Hypothalamus (tissue), 51 donors: Measurements from ENCODE around the gene ANKRD9.

Experiments used
- DNase-seq, 51 donors: peaks; one replicate each; lab custom pipeline; 2025; lab: John Stamatoyannopoulos, UW

The ANKRD9 gene

DNA sequence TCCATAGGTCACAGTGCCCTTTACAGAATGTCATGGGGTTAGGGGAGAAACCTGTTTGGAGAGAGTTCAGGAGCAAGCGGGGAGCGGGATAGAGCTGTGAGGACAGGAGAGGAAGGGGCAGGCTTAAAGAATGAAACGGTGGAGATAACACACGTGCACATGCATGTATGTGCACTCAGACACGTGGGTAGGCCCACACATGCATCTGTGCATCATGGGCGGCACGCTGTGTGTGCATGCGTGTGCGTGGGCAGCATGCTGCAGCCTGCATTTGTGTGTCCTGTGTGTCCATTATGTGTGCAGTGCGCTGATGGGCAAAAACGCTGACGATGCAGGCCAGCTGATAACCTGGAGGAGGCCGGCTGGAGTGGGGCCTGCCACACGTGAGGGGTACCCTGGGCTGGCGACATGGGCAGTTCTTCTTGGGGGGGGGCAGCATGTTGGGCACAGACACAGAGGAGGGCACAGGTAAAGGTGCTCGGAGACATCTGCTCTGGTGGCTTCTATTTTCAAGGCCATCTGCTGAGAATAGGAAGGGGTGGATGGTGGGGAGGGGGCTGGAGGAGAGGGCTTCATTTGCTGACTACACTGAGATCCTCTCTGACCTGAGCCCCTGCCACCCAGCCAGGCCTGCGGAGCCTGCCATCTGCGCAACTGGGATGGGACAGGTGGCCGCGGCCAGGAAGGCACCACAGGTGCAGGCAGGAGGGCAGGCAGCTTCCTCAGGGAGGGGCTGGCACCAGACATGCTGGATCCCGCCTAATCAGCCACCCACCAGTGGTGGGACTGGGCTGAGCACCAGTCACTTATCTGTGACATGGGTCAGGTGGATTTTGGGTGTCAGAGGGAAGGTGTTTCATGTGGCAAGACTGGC, 4.6 kb upstream of the ANKRD9 start:
- no peak for DNase-seq

GRCh38 chr14:102512793-102513300, 3.3 kb upstream of the ANKRD9 start:
- no peak for DNase-seq

- DNase-seq, result no peak
Observed at GRCh38 chr14:102511538-102511937, 2.0 kb upstream of the ANKRD9 start.

DNA sequence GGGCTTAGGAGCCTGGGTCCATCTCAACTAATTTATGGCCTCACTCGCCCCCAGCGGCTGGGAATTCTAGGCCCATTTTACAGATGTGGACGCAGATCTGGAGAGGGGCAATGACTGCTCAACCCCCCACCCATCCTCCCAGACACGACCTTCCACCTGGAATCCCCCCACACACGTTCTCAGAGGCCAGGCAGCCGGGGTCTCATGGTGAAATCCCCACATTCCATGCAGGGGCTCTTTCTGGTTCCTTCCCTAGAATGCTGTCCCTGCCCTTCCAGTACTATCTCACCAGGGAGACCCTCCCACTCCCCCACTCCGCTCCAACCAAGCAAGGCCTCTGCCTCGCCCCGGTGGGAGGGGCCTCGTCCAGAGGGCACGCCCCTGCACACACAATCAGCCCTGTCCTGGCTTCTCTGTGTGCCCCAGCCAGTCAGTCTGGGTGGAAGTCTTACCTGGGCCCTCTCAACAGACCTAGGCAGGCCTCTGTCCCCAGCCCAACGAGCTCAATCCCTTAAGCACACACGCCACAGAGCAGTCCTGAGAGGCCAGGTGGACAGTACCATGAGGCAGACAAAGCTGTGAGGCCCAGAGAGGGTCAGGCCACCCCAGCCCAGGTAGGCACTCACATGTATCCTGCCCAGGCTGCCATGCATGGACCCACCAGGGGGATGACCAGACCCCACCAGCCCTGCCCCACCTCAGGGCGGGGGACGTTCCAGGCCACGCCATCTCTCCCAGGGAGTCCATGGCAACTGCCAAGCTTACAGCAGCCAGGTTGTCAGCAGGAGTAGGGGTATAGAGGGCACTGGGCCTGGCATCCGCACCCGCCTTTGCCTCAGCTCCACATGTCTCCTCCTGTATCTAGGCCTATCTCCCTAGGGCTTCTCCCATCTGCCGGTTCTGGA, 1.3 kb upstream of the ANKRD9 start:
- DNase-seq, result no peak

DNA sequence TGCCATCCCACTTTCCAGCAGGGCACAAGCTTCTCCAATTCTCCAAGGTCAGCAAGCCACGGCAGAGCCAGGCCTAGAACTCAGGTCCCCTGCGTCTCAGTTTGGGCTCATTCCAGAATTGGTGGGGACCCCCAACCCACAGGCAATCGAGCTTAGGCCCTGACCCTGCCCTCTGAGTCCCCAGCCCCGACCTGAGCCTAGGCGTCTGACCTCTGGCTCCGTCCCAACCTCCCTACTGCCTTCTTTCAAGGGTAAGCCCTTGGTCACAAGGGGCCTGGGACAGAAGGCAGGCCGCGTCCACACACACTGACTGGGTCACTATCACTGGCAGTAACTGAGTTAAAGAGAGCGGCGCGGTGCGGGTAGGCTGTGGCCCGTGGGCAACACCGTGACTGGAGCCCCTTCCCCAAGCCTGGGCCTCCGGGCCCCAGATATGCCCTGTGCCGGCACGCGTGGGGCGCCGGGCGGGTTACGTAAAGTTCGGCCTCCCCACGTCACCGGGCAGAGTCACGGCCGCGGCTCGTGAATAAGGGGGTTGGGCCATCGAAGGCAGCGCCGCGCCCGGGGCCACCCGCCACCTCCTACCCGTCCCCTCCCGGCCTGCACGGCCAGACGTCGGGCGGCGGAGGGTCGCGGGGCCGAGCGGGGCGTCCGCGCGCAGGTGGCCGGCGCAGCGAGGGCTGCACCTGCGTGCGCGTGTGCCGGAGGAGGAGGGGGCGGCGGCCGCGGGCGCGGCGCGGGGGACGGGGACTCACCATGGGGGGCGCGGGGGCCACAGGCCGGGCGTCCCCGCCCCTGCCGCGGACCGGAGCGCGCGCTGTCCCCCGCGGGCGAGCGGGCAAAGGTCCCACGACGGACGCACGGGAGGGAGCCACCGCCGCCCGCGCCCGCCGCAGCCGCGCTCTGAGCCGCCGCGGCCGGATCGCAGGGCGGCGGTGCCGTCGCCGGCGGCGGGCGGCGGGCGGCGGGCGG, 516 bp downstream of the ANKRD9 start:
- DNase-seq, result peak in 22 of 51 donors; percentile 23 to 63 (median 45)

- no peak for DNase-seq
Observed at GRCh38 chr14:102508410-102508773, 1.2 kb downstream of the ANKRD9 start.

GRCh38 chr14:102507857-102508312, 1.7 kb downstream of the ANKRD9 start:
- no peak for DNase-seq

DNA sequence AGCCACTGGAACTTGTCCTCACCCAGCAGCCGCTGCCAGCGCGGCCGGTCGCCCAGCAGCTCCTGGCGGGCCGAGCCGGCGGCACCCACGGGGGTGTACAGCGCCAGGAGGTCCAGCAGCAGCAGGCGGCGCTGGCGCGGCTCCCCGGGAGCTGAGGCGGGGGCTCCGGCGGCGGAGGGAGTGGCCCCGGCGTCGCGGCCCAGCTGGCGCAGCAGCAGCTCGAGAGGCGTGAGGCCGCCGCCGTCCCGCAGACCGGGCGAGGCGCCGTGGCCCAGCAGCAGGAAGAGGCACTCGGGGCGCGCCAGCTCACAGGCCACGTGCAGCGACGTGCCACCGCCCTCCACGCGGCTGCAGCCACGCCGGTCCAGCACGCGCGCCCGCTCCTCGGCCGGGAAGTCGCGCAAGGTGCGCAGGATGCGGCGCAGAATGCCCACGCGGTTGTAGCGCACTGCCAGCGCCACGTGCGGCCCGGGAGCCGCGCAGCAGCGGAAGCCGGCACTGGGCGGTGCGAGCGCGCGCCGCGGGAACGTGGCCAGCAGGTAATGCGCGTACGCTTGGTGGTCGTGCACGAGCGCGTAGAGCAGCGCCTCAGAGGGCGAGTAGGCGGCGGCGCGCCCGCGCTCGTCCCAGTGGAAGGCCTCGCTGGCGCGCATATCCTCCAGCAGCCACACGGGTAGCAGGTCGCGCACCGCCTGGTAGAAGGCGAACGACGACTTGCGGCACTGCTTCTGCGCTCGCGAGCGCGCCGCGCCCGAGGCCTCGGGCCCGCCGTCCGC, 2.3 kb downstream of the ANKRD9 start:
- no peak for DNase-seq

- DNase-seq, result no peak
Observed at GRCh38 chr14:102506626-102506925, 3.0 kb downstream of the ANKRD9 start.

GRCh38 chr14:102505775-102506625, 3.6 kb downstream of the ANKRD9 start:
- no peak for DNase-seq

DNA sequence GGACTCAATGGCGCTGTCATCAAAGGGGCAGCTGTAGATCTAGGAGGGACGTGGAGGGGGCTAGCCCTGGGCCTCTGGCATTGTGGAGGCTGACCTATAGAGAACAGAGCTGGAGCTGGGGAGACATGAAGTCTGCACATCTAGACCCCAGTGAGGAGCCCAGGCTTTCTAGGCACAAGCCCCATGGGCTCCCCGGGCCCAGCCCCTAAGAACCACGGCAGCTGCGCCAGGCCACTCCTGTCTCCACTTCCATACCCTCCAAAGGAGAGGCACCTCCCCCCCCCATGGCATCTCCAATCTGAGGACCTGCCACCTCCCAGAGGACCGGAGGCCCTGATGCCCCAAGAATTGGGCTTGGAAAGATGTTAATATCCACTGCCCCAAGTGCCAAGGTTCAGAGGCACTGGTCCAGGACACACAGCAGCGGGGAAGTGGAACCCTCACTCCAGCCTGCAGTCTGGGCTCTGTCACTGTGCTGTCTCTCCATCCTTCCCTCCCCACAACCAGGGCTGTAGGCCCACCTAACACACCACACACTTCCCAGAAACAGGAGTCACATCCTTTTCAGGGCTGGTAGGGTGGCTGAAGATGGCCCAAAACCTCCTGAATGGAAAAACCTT, 4.5 kb downstream of the ANKRD9 start:
- DNase-seq, result no peak

GRCh38 chr14:102504328-102504999, 5.1 kb downstream of the ANKRD9 start:
- DNase-seq, result no peak

DNA sequence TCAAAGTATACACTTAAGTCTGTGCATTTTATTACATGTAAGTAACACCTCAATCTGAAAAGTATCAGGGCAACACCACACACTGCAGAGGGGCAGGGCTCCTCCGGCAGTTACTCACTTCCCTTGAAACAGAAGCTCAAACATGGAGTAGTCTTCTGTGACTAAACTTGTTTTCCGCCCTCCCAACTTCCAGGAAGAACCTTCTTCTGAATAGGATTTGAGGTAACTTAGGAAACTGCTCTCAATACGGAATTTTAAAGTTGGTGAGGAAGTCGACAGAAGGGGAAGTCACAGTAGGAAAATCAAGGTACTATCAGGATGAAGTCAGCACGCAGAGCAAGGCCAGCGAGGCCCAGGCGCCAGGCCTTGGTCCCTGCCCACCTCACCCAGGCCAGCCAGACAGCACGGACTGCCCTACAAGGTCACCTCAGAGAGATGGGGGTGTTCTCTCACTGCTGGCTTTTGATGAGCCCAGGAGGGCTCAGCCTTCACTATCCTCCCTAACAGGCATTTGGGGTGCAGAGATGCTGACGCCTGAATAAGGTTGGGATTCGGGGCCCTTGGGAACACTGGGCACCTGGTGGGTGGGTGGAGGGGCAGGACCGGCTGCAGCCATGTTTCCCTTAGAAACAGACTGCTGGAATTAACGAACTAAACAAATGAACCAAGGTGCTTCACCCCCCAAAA, 5.8 kb downstream of the ANKRD9 start:
- DNase-seq, result no peak

DNA sequence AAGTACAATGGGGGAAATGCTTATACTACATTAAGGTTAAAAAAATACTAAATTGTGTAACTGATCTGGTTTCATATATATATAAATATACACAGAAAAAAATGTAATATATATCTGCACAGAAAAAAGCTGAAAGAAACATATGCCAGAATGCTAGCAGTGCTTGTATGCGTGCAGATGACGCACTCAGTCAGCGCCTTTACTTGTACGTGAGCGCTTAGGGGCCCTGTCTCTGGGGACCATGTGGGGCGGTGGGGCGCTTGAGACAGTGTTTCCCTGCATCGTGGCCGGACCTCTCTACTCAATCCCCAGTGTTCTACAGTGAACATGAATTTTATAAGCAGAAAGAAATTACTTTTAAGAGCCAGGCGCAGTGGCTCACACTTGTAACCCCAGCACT, 7.0 kb downstream of the ANKRD9 start:
- DNase-seq, result no peak

DNA sequence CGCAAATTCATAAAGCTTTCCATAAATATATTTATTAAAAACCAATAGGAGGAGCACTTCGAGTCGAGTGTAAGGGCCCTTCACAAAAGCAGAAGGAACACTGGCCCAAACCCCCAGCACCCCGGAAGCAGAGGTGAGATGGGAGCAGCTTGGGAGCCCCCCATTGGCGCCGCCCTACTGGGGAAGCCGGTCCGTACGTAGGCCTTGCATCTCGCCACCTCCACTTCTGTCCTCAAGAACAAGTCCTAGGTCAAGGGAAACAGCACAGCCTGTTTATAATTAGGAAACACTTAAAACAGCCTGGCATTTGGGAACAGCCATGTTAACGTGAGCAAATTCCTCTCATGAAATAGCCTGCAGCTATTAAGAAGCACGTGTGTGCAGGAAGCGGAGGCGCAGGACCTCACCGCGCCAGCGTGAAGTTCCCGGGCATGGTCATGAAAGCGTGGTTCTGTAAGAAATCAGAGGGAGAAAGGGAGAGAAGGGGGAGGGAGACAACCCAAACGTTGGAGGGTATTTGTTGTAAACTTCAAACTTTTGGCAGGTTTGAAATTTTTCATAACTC, 7.7 kb downstream of the ANKRD9 start:
- DNase-seq, result no peak

GRCh38 chr14:102500713-102501112, 8.9 kb downstream of the ANKRD9 start:
- no peak for DNase-seq
